ENCODE measurements around the gene TMIE. TPM values are rescaled to one million over a fixed set of nuclear protein-coding genes. Genes with fewer than 3 reads are reported as not detected.

TMIE gene
- total RNA-seq, 4 donors from 2014 or later = 0.33 to 1.2 (median 0.69) TPM; not detected in 1

DNA sequence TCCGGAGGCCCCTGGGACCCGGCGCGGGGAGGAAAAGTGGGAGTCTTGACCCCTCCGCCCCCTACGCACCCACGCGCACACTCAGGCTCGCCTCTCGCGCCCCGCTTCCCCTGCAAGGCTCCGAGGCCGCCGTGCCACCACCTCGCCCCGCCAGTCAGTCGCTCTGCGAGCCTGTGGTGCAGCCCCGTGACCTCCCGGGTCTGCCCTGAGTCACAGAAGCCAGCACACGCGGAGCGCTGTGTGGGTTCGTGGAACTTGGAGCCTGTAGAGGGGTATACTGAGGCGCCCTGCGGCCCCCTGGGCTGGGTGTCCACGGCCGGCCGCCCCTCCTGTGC, 7.3 kb upstream of the TMIE start:
- peak overlapping the region; percentile 66 to 89 (median 82) for H3K4me3 ChIP-seq
- 65% methylated on average over 11 of the region's 30 CpGs for WGBS
- no peak for DNase-seq (ENCODE audit: extremely low spot score)
- peaks cover 69 to 78% (median 73%) of the 10 kb centered on the region in 4 donors for H3K4me1 ChIP-seq
- TF ChIP-seq EP300 (IDR thresholded peaks at IDR 0.05) (no peak), POLR2AphosphoS5 (IDR thresholded peaks at IDR 0.05) (no peak), POLR2A (IDR thresholded peaks at IDR 0.05; ENCODE audit: low read depth) (no peak)
- TF ChIP-seq, protein P1, sequence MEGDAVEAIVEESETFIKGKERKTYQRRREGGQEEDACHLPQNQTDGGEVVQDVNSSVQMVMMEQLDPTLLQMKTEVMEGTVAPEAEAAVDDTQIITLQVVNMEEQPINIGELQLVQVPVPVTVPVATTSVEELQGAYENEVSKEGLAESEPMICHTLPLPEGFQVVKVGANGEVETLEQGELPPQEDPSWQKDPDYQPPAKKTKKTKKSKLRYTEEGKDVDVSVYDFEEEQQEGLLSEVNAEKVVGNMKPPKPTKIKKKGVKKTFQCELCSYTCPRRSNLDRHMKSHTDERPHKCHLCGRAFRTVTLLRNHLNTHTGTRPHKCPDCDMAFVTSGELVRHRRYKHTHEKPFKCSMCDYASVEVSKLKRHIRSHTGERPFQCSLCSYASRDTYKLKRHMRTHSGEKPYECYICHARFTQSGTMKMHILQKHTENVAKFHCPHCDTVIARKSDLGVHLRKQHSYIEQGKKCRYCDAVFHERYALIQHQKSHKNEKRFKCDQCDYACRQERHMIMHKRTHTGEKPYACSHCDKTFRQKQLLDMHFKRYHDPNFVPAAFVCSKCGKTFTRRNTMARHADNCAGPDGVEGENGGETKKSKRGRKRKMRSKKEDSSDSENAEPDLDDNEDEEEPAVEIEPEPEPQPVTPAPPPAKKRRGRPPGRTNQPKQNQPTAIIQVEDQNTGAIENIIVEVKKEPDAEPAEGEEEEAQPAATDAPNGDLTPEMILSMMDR (IDR thresholded peaks at IDR 0.05) = no peak
- intact Hi-C loops (cut with DNase I) = no loop called here
- peaks cover 0 to 8% (median 0%) of the 10 kb centered on the region in 4 donors for H3K36me3 ChIP-seq
- peak overlapping the region; percentile 59 to 82 (median 78) for H3K27ac ChIP-seq (replicated peaks in 1 of 4)
- no peaks in the 10 kb centered on the region for H3K9me3 ChIP-seq
- H3K27me3 ChIP-seq = no peaks in the 10 kb centered on the region

GRCh38 chr3:46694520-46694919, 6.7 kb upstream of the TMIE start:
- Histone ChIP-seq H3K4me3 (no peak overlapping the region), H3K4me1 (peaks cover 72 to 83% (median 78%) of the 10 kb centered on the region in 4 donors), H3K36me3 (peaks cover 0 to 2% (median 0%) of the 10 kb centered on the region in 4 donors), H3K27me3 (no peaks in the 10 kb centered on the region), H3K9me3 (no peaks in the 10 kb centered on the region), H3K27ac (replicated peaks in 1 of 4) (peak overlapping the region; percentile 59 to 82 (median 78))
- intact Hi-C loops (cut with DNase I) = no loop called here
- no peak for TF ChIP-seq EP300 (IDR thresholded peaks at IDR 0.05)
- no peak for TF ChIP-seq POLR2AphosphoS5 (IDR thresholded peaks at IDR 0.05)
- no peak for TF ChIP-seq POLR2A (IDR thresholded peaks at IDR 0.05; ENCODE audit: low read depth)
- TF ChIP-seq, protein P1 (IDR thresholded peaks at IDR 0.05) = no peak
- DNase-seq (ENCODE audit: extremely low spot score) = no peak
- 98% methylated on average over 3 of the region's 3 CpGs for WGBS

DNA sequence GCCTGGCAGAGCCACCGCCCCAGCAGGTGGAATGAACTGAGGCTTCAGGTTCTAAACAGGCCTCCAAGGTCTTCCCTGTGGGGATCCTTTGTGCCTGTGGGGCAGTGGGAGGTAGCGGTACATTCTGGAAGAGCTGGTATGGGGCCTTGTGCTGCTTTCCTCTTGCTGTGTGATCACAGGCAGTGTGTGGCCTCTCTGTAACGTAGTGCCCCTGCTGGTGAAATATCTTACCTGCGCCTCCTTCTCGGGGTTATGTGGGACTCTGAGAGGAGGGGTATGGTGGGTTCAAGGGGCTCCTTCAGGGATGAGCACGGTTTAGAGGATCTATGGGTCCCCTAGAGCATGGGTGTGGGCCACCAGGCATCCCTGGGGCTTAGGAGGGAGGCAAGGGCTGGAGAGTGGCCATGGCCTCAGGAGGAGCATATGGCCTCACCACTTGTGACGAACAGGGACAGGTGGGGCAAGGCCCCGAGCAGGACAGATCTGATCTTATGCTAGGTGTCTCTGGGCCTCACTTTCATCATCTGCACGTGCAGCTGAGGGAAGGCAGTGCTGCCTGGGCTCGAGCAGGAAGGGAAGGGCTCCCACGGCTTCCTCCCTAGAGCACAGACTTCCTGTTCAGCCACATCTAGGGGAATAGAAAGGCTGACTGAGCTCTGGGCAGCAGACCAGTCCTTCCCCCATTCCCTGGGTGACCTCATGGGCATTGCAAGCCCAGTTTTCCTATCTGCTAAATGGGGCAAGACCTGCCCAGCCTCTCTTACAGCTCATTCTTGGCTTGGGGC, 5.8 kb upstream of the TMIE start:
- DNase-seq (ENCODE audit: extremely low spot score) = no peak
- no peaks in the 10 kb centered on the region for H3K9me3 ChIP-seq
- peak overlapping the region; percentile 59 to 82 (median 74) for H3K27ac ChIP-seq (replicated peaks in 1 of 4)
- H3K4me1 ChIP-seq = peaks cover 74 to 85% (median 80%) of the 10 kb centered on the region in 4 donors
- H3K27me3 ChIP-seq = no peaks in the 10 kb centered on the region
- TF ChIP-seq POLR2AphosphoS5 (IDR thresholded peaks at IDR 0.05) (peak; percentile 23 to 53), EP300 (IDR thresholded peaks at IDR 0.05) (no peak)
- TF ChIP-seq, protein P1 (IDR thresholded peaks at IDR 0.05) = peak in 1 of 3 experiments; percentile 7
- 80% methylated on average over 10 of the region's 11 CpGs for WGBS
- H3K36me3 ChIP-seq = no peaks in the 10 kb centered on the region
- intact Hi-C loops (cut with DNase I) = no loop called here
- H3K4me3 ChIP-seq = no peak overlapping the region

- H3K27ac ChIP-seq (replicated peaks in 1 of 4) = peak overlapping the region; percentile 59 to 82 (median 74)
Measured at GRCh38 chr3:46695962-46696894, 5.0 kb upstream of the TMIE start.

More at GRCh38 chr3:46695962-46696894, 5.0 kb upstream of the TMIE start:
- H3K9me3 ChIP-seq = no peaks in the 10 kb centered on the region
- H3K27me3 ChIP-seq = peaks cover 0 to 2% (median 0%) of the 10 kb centered on the region in 4 donors
- intact Hi-C loops (cut with DNase I) = no loop called here
- WGBS = 67% methylated on average over 3 of the region's 4 CpGs
- H3K4me3 ChIP-seq = no peak overlapping the region
- DNase-seq (ENCODE audit: extremely low spot score) = no peak
- H3K36me3 ChIP-seq = no peaks in the 10 kb centered on the region
- TF ChIP-seq EP300 (IDR thresholded peaks at IDR 0.05) (no peak), POLR2AphosphoS5 (IDR thresholded peaks at IDR 0.05) (peak in 1 of 2 donors; percentile 78)
- H3K4me1 ChIP-seq = peaks cover 75 to 85% (median 81%) of the 10 kb centered on the region in 4 donors
